Naive thymus-derived CD4-positive, alpha-beta T cell (primary cell): ENCODE results near the gene MYL1. TPM values are rescaled to one million over a fixed set of nuclear protein-coding genes. Genes with fewer than 3 reads are reported as not detected.

Experiments
- ATAC-seq: fragments of 150-1000 bp; cut with Tn5 transposase; 2 replicates; pipeline ENCODE4 v1.10.0; 2021; ENCODE audit warnings: mild to moderate bottlenecking, moderate library complexity
- CTCF ChIA-PET: fragments of 350-600 bp; sonication (Branson Sonifier 250); formaldehyde crosslinking; loops from one replicate; lab custom pipeline; 2021; ENCODE audit warnings: antibody characterized with exemption; lab: Charles Lee
- POLR2A ChIA-PET: fragments of 350-600 bp; sonication (Branson Sonifier 250); formaldehyde crosslinking; loops from one replicate; lab custom pipeline; 2021; ENCODE audit warnings: antibody characterized with exemption, inconsistent platforms; lab: Charles Lee
- DNase-seq, 9 donors: peaks; one replicate each; pipeline versions ENCODE4 v3.0.0 to v3.0.0-alpha.2; 2020 to 2022; ENCODE audit warnings: mixed read lengths in 1 of 9
- H3K27ac ChIP-seq: one replicate; pipeline ENCODE4 v1.7.0; 2013; ENCODE audit warnings: mild to moderate bottlenecking, low read depth, low read length, moderate library complexity
- H3K27me3 ChIP-seq, 2 donors: one replicate each; pipeline ENCODE4 v1.7.0; 2013; ENCODE audit warnings: low read length in 2 of 2, mild to moderate bottlenecking in 2 of 2, moderate library complexity in 2 of 2; ENCODE audit not compliant: control insufficient read depth in 2 of 2, insufficient read depth in 2 of 2
- H3K36me3 ChIP-seq, 3 experiments: 1 replicate in 2 of 3; 2 replicates in 1 of 3; pipeline ENCODE4 v1.7.0; 2013; ENCODE audit warnings: low read length in 3 of 3, mild to moderate bottlenecking in 3 of 3, moderate library complexity in 1 of 3; ENCODE audit not compliant: insufficient read depth in 3 of 3, control insufficient read depth in 2 of 3
- H3K4me1 ChIP-seq, 2 donors: one replicate each; pipeline ENCODE4 v1.7.0; 2013; ENCODE audit warnings: low read length in 2 of 2, mild to moderate bottlenecking in 2 of 2, moderate library complexity in 1 of 2; ENCODE audit not compliant: control insufficient read depth in 2 of 2, insufficient read depth in 2 of 2
- H3K4me3 ChIP-seq: 2 replicates; pipeline ENCODE4 v1.7.0; 2013; ENCODE audit warnings: mild to moderate bottlenecking, low read length
- H3K9me3 ChIP-seq, 3 experiments: 1 replicate in 2 of 3; 2 replicates in 1 of 3; pipeline ENCODE4 v1.7.0; 2013; ENCODE audit warnings: low read length in 3 of 3; ENCODE audit not compliant: control insufficient read depth in 2 of 3
- H3K27ac Mint-ChIP-seq, 9 donors: one replicate each; pipeline ENCODE4 v1.8.0; 2020 to 2022; ENCODE audit warnings: mixed read lengths in 9 of 9, mild to moderate bottlenecking in 8 of 9, moderate library complexity in 5 of 9, inconsistent platforms in 2 of 9
- H3K27me3 Mint-ChIP-seq, 5 donors: one replicate each; pipeline ENCODE4 v1.8.0; 2021 to 2022; ENCODE audit warnings: mixed read lengths in 5 of 5, mild to moderate bottlenecking in 1 of 5
- H3K36me3 Mint-ChIP-seq, 5 donors: one replicate each; pipeline ENCODE4 v1.8.0; 2020 to 2022; ENCODE audit warnings: mixed read lengths in 5 of 5, mild to moderate bottlenecking in 3 of 5, inconsistent platforms in 1 of 5
- H3K4me1 Mint-ChIP-seq, 7 donors: one replicate each; pipeline ENCODE4 v1.8.0; 2020 to 2022; ENCODE audit warnings: mixed read lengths in 7 of 7, mild to moderate bottlenecking in 3 of 7, inconsistent platforms in 1 of 7
- H3K4me3 Mint-ChIP-seq, 10 donors: one replicate each; pipeline ENCODE4 v1.8.0; 2020 to 2022; ENCODE audit warnings: mild to moderate bottlenecking in 10 of 10, mixed read lengths in 10 of 10, moderate library complexity in 6 of 10, inconsistent platforms in 2 of 10
- H3K9me3 Mint-ChIP-seq, 11 donors: one replicate each; pipeline ENCODE4 v1.8.0; 2020 to 2022; ENCODE audit warnings: mixed read lengths in 11 of 11, mild to moderate bottlenecking in 4 of 11, inconsistent platforms in 1 of 11, moderate library complexity in 1 of 11
- intact Hi-C, 2 donors: fragments of 100-400 bp; cut with micrococcal nuclease; formaldehyde crosslinking; loops; one replicate each; pipeline ENCODE4 v1.15.1; 2023
- polyA plus RNA-seq, 2 donors: library from polyadenylated mRNA; unstranded; fragments of 300-500 nt; fragmentation: Illumina TruSeq; gene quantifications; one replicate each; pipeline ENCODE4 v1.2.3, GENCODE V29; 2021
- total RNA-seq, 6 experiments: library from RNA in 5 of 6; stranded (reverse) in 5 of 6; gene quantifications; 1 replicate in 5 of 6; 2 replicates in 1 of 6; pipeline ENCODE4 v1.2.3 and lab custom pipeline; 2021 to 2026

The MYL1 gene
- total and polyA plus RNA-seq, 7 experiments from 2014 or later = not detected

DNA sequence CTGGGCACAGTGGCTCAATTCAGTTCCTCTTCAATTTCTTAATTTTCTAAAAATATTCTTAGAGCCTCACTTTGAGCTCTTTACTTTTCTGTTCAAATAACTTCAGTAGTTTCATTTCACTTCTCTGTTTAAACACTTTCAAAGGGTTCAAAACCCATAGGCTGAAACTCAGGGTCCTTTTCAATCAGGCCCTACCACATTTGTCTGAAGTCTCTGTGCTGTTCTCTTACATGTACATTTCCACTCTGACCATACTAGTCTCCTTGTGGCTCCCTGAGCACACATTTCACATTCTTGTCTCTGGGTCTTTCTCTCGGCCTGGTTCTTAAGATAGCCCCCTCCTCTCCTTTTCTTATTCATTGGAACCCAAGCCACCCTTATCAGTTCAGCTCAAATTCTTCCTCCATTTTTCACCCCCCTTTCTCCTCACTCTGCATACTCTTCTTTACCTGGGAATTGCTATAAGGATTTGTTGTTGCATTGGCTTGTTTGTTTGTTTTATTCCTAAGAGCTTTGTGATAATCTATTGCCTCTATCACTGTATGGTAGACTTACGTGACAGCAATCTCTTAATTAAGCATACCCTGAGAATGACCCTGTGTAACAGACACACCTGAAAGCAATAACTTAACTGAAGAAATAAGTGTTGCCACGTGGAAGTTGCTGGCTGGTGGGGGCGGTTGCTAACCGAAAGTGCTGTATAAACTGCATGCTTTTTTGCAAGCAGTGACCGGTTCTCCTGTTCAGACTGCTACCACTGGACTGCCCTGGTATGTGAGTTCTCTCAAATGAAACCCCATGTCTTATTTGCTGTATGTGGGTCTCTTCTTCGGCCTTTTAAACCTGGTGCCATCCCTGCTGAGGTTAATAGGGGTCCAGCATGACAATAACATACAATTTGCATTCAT is 62.0 kb downstream of the MYL1 start:
- Histone ChIP-seq H3K36me3 (no peaks in the 10 kb centered on the region), H3K4me3 (no peak overlapping the region), H3K27ac (no peak overlapping the region), H3K9me3 (no peaks in the 10 kb centered on the region), H3K27me3 (no peaks in the 10 kb centered on the region), H3K4me1 (no peaks in the 10 kb centered on the region)
- CTCF ChIA-PET = no interaction called here
- POLR2A ChIA-PET = no interaction called here
- Mint-ChIP-seq H3K9me3 (no peaks in the 10 kb centered on the region), H3K27me3 (peaks cover 0 to 5% (median 0%) of the 10 kb centered on the region in 5 donors), H3K4me3 (no peak overlapping the region), H3K27ac (no peak overlapping the region), H3K4me1 (no peaks in the 10 kb centered on the region), H3K36me3 (no peaks in the 10 kb centered on the region)
- DNase-seq = no peak
- no peak for ATAC-seq
- intact Hi-C loops = no loop called here

- H3K36me3 ChIP-seq = no peaks in the 10 kb centered on the region
- H3K9me3 Mint-ChIP-seq = peaks cover 0 to 4% (median 0%) of the 10 kb centered on the region in 11 donors
- H3K27ac Mint-ChIP-seq = no peak overlapping the region
- H3K4me3 ChIP-seq = no peak overlapping the region
- no peaks in the 10 kb centered on the region for H3K4me1 ChIP-seq
- intact Hi-C loops = no loop called here
- H3K36me3 Mint-ChIP-seq = no peaks in the 10 kb centered on the region
- no peak for DNase-seq
- H3K27me3 ChIP-seq = no peaks in the 10 kb centered on the region
- H3K4me1 Mint-ChIP-seq = no peaks in the 10 kb centered on the region
- ChIA-PET CTCF (no interaction called here), POLR2A (no interaction called here)
- no peak overlapping the region for H3K27ac ChIP-seq
- peaks cover 0 to 15% (median 0%) of the 10 kb centered on the region in 5 donors for H3K27me3 Mint-ChIP-seq
- no peak for ATAC-seq
- no peak overlapping the region for H3K4me3 Mint-ChIP-seq
- no peaks in the 10 kb centered on the region for H3K9me3 ChIP-seq
Measured at GRCh38 chr2:210250622-210251021, 64.4 kb downstream of the MYL1 start.

Other genes starting within 250 kb of the MYL1 start
- 10 to 100 TPM in 3 of 5 experiments, 1 to 10 TPM in 2; 6.3 to 23.3 (median 13.3) TPM for gene KANSL1L, start 143.8 kb downstream of the MYL1 start, total RNA-seq
- gene KANSL1L, start 143.8 kb downstream of the MYL1 start, polyA plus RNA-seq = 1 to 10 TPM; 1.5 to 1.6 TPM
- not detected for gene ACADL, start 89.7 kb downstream of the MYL1 start, total RNA-seq
- gene ACADL, start 89.7 kb downstream of the MYL1 start, polyA plus RNA-seq = not detected
- 10 to 100 TPM; 18.2 to 37.3 (median 31.5) TPM for gene LANCL1, start 161.6 kb upstream of the MYL1 start, total RNA-seq
- gene LANCL1, start 161.6 kb upstream of the MYL1 start, polyA plus RNA-seq = 10 to 100 TPM; 20.5 to 25.4 TPM
- gene CPS1, start 241.4 kb upstream of the MYL1 start, total RNA-seq = 1 to 10 TPM in 1 of 5 experiments, under 1 TPM in 2, not detected in 2; 0.29 to 1.2 (median 0.85) TPM
- under 1 TPM in 1 of 2 donors, not detected in 1; 0.60 TPM for gene CPS1, start 241.4 kb upstream of the MYL1 start, polyA plus RNA-seq